Activated effector memory CD4-positive, alpha-beta T cell treated with Interleukin-2 at 50 U/mL for 16 hours (primary cell): ENCODE results near the gene MTRR.
"Not testable (repeated sequence)": the region's sequence is repeated elsewhere in the genome, so short reads cannot be mapped to it uniquely, and the experiment has no call there.

Source experiments
- DNase-seq: peaks from one replicate; pipeline ENCODE4 v3.0.0-alpha.2; 2020

The MTRR gene

GRCh38 chr5:7902666-7903625 is 34.0 kb downstream of the MTRR start:
- no peak for DNase-seq

GRCh38 chr5:7904170-7904569 is 35.2 kb downstream of the MTRR start:
- no peak for DNase-seq

GRCh38 chr5:7907612-7908011 is 38.7 kb downstream of the MTRR start:
- no peak for DNase-seq

GRCh38 chr5:7908317-7908716 is 39.4 kb downstream of the MTRR start:
- DNase-seq: no peak

- no peak for DNase-seq
These were observed 41.9 kb downstream of the MTRR start for GRCh38 chr5:7910738-7911428.

- DNase-seq: not testable (repeated sequence)
These were observed 42.5 kb downstream of the MTRR start for GRCh38 chr5:7911429-7911771.

GRCh38 chr5:7916171-7916804 is 47.3 kb downstream of the MTRR start:
- DNase-seq: no peak

- no peak for DNase-seq
These were observed 48.5 kb downstream of the MTRR start for GRCh38 chr5:7917130-7918123.

GRCh38 chr5:7925961-7926695 is 57.2 kb downstream of the MTRR start:
- DNase-seq: no peak

- DNase-seq: no peak
These were observed 57.8 kb downstream of the MTRR start for GRCh38 chr5:7926720-7927119.

GRCh38 chr5:7927466-7928375 is 58.8 kb downstream of the MTRR start:
- no peak for DNase-seq

GRCh38 chr5:7930011-7930410 is 61.1 kb downstream of the MTRR start:
- DNase-seq: no peak

GRCh38 chr5:7941692-7942091 is 72.7 kb downstream of the MTRR start:
- DNase-seq: no peak

GRCh38 chr5:7947301-7947700 is 78.4 kb downstream of the MTRR start:
- DNase-seq: no peak
